Measurements from ENCODE around the gene VAV2.

The VAV2 gene

GRCh38 chr9:133951265-133951664 lies 40.9 kb downstream of the VAV2 start:
- no peaks in the 10 kb centered on the region for H3K27me3 Mint-ChIP-seq
- H3K27ac Mint-ChIP-seq = no peak overlapping the region
- no peaks in the 10 kb centered on the region for H3K9me3 Mint-ChIP-seq

GRCh38 chr9:133950629-133951111 lies 41.5 kb downstream of the VAV2 start:
- H3K27ac Mint-ChIP-seq = no peak overlapping the region
- no peaks in the 10 kb centered on the region for H3K36me3 Mint-ChIP-seq (ENCODE audit: low read depth)
- no peaks in the 10 kb centered on the region for H3K27me3 Mint-ChIP-seq
- no peak overlapping the region for H3K4me3 Mint-ChIP-seq
- peaks cover 18% of the 10 kb centered on the region for H3K4me1 Mint-ChIP-seq (ENCODE audit: low read depth)
- H3K9me3 Mint-ChIP-seq = no peaks in the 10 kb centered on the region

More at GRCh38 chr9:133951265-133951664, 40.9 kb downstream of the VAV2 start:
- no peak overlapping the region for H3K4me3 Mint-ChIP-seq
- H3K36me3 Mint-ChIP-seq (ENCODE audit: low read depth) = no peaks in the 10 kb centered on the region
- peaks cover 19% of the 10 kb centered on the region for H3K4me1 Mint-ChIP-seq (ENCODE audit: low read depth)

GRCh38 chr9:133950192-133950591 lies 41.9 kb downstream of the VAV2 start:
- no peaks in the 10 kb centered on the region for H3K9me3 Mint-ChIP-seq
- H3K4me1 Mint-ChIP-seq (ENCODE audit: low read depth) = peaks cover 18% of the 10 kb centered on the region
- H3K27me3 Mint-ChIP-seq = no peaks in the 10 kb centered on the region
- H3K27ac Mint-ChIP-seq = no peak overlapping the region
- H3K4me3 Mint-ChIP-seq = no peak overlapping the region
- H3K36me3 Mint-ChIP-seq (ENCODE audit: low read depth) = no peaks in the 10 kb centered on the region

GRCh38 chr9:133949486-133950061 lies 42.5 kb downstream of the VAV2 start:
- no peaks in the 10 kb centered on the region for H3K9me3 Mint-ChIP-seq
- peaks cover 12% of the 10 kb centered on the region for H3K4me1 Mint-ChIP-seq (ENCODE audit: low read depth)
- no peak overlapping the region for H3K27ac Mint-ChIP-seq
- no peaks in the 10 kb centered on the region for H3K36me3 Mint-ChIP-seq (ENCODE audit: low read depth)
- H3K27me3 Mint-ChIP-seq = no peaks in the 10 kb centered on the region
- H3K4me3 Mint-ChIP-seq = no peak overlapping the region

- Mint-ChIP-seq H3K4me3 (no peak overlapping the region), H3K9me3 (no peaks in the 10 kb centered on the region), H3K36me3 (ENCODE audit: low read depth) (no peaks in the 10 kb centered on the region), H3K27me3 (no peaks in the 10 kb centered on the region), H3K4me1 (ENCODE audit: low read depth) (peaks cover 5% of the 10 kb centered on the region), H3K27ac (no peak overlapping the region)
Measured at GRCh38 chr9:133948561-133949485, 43.3 kb downstream of the VAV2 start.

GRCh38 chr9:133948131-133948530 lies 44.0 kb downstream of the VAV2 start:
- H3K4me3 Mint-ChIP-seq = no peak overlapping the region
- no peaks in the 10 kb centered on the region for H3K9me3 Mint-ChIP-seq
- H3K27me3 Mint-ChIP-seq = no peaks in the 10 kb centered on the region
- no peak overlapping the region for H3K27ac Mint-ChIP-seq
- peaks cover 5% of the 10 kb centered on the region for H3K4me1 Mint-ChIP-seq (ENCODE audit: low read depth)
- no peaks in the 10 kb centered on the region for H3K36me3 Mint-ChIP-seq (ENCODE audit: low read depth)

- no peak overlapping the region for H3K4me3 Mint-ChIP-seq
- no peaks in the 10 kb centered on the region for H3K27me3 Mint-ChIP-seq
- H3K27ac Mint-ChIP-seq = no peak overlapping the region
- peaks cover 5% of the 10 kb centered on the region for H3K4me1 Mint-ChIP-seq (ENCODE audit: low read depth)
- H3K9me3 Mint-ChIP-seq = no peaks in the 10 kb centered on the region
- H3K36me3 Mint-ChIP-seq (ENCODE audit: low read depth) = no peaks in the 10 kb centered on the region
Measured at GRCh38 chr9:133946840-133947486, 45.2 kb downstream of the VAV2 start.

GRCh38 chr9:133945977-133946753 lies 46.0 kb downstream of the VAV2 start:
- Mint-ChIP-seq H3K27ac (peak overlapping the region; percentile 50), H3K4me1 (ENCODE audit: low read depth) (peaks cover 5% of the 10 kb centered on the region), H3K36me3 (ENCODE audit: low read depth) (no peaks in the 10 kb centered on the region), H3K9me3 (no peaks in the 10 kb centered on the region), H3K4me3 (peak overlapping the region; percentile 49), H3K27me3 (no peaks in the 10 kb centered on the region)

- Mint-ChIP-seq H3K36me3 (ENCODE audit: low read depth) (no peaks in the 10 kb centered on the region), H3K27me3 (no peaks in the 10 kb centered on the region), H3K27ac (peak overlapping the region; percentile 50), H3K9me3 (no peaks in the 10 kb centered on the region), H3K4me1 (ENCODE audit: low read depth) (peaks cover 5% of the 10 kb centered on the region), H3K4me3 (peak overlapping the region; percentile 49)
Measured at GRCh38 chr9:133945314-133945975, 46.7 kb downstream of the VAV2 start.

GRCh38 chr9:133944746-133945135 lies 47.4 kb downstream of the VAV2 start:
- H3K4me3 Mint-ChIP-seq = no peak overlapping the region

GRCh38 chr9:133943781-133944745 lies 48.1 kb downstream of the VAV2 start:
- Mint-ChIP-seq H3K27me3 (no peaks in the 10 kb centered on the region), H3K4me3 (no peak overlapping the region), H3K9me3 (no peaks in the 10 kb centered on the region), H3K27ac (no peak overlapping the region), H3K36me3 (ENCODE audit: low read depth) (no peaks in the 10 kb centered on the region), H3K4me1 (ENCODE audit: low read depth) (peaks cover 5% of the 10 kb centered on the region)

More at GRCh38 chr9:133944746-133945135, 47.4 kb downstream of the VAV2 start:
- Mint-ChIP-seq H3K36me3 (ENCODE audit: low read depth) (no peaks in the 10 kb centered on the region), H3K4me1 (ENCODE audit: low read depth) (peaks cover 5% of the 10 kb centered on the region), H3K27ac (no peak overlapping the region), H3K27me3 (no peaks in the 10 kb centered on the region), H3K9me3 (no peaks in the 10 kb centered on the region)

GRCh38 chr9:133943036-133943780 lies 48.9 kb downstream of the VAV2 start:
- no peak overlapping the region for H3K4me3 Mint-ChIP-seq
- H3K36me3 Mint-ChIP-seq (ENCODE audit: low read depth) = no peaks in the 10 kb centered on the region
- no peaks in the 10 kb centered on the region for H3K9me3 Mint-ChIP-seq
- no peaks in the 10 kb centered on the region for H3K27me3 Mint-ChIP-seq
- peaks cover 5% of the 10 kb centered on the region for H3K4me1 Mint-ChIP-seq (ENCODE audit: low read depth)
- H3K27ac Mint-ChIP-seq = no peak overlapping the region

Measured in stimulated activated naive CD8-positive, alpha-beta T cell treated with anti-CD3 and anti-CD28 coated beads, Interleukin-15, Interleukin-2, amounts not matched to agents 100 ng/mL and 50 ng/mL, for 24 hours (primary cell).